NCI-H748 (cell line): ENCODE data around the gene RCSD1.
"Not testable (repeated sequence)": the region's sequence is repeated elsewhere in the genome, so short reads cannot be mapped to it uniquely, and the experiment has no call there.

Experiments
- DNase-seq: peaks from one replicate; lab custom pipeline; 2025; ENCODE audit not compliant: unreplicated experiment; lab: John Stamatoyannopoulos, UW

The RCSD1 gene

DNA sequence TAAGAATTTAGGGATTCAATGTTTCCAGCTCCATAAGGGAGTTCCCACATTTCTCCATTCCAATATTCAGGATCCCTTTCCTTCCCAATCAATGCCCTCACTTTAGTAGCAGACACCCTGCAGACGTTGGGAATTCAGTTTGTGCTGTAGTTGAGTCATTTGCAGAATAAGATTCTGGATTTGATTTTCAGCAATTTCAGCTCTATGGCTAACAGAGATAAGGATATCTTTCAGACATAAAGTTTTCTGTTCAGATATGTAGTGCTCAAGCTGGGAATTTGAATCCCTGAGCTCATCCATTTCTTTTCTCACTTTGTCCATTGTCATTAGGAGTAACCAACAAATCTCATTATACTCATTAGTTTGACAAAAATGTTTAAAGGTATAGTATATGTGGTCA is 104.8 kb downstream of the RCSD1 start:
- no peak for DNase-seq

- DNase-seq = no peak
Observed at GRCh38 chr1:167737169-167737568, 107.1 kb downstream of the RCSD1 start.

DNA sequence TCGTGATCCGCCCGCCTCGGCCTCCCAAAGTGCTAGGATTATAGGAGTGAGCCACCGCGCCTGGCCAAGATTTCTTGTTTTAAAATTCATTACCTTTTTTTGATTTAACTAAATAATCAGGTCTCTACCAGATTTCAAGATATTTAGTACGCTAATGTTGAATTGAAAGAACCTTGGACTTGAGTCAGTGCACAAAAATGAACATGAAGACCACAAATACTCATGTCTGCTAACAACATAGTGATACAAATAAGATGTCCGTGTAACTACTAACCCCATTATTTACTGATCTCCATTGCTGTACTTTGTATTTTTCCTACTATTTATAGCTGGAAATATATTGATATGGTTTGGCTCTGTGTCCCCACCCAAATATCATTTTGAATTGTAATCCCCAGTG is 108.1 kb downstream of the RCSD1 start:
- no peak for DNase-seq

GRCh38 chr1:167739752-167740151 is 109.7 kb downstream of the RCSD1 start:
- no peak for DNase-seq

DNA sequence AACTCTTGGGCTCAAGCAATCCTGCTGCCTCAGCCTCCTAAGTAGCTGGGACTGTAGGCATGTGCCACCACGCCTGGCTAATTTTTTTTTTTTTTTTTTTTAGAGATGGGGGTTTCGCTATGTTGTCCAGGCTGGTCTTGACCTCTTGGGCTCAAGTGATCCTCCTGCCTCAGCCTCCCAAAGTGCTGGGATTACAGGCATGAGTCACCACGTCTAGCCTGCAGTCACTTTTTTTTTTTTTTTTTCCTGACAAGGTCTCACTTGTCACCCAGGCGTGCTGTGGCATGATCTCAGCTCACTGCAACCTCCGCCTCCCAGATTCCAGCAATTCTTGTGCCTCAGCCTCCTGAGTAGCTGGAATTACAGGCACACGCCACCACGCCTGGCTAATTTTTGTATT is 111.1 kb downstream of the RCSD1 start:
- DNase-seq = not testable (repeated sequence)

- not testable (repeated sequence) for DNase-seq
Observed at GRCh38 chr1:167742392-167743057, 112.5 kb downstream of the RCSD1 start.

- no peak for DNase-seq
Observed at GRCh38 chr1:167744901-167745300, 114.9 kb downstream of the RCSD1 start.

DNA sequence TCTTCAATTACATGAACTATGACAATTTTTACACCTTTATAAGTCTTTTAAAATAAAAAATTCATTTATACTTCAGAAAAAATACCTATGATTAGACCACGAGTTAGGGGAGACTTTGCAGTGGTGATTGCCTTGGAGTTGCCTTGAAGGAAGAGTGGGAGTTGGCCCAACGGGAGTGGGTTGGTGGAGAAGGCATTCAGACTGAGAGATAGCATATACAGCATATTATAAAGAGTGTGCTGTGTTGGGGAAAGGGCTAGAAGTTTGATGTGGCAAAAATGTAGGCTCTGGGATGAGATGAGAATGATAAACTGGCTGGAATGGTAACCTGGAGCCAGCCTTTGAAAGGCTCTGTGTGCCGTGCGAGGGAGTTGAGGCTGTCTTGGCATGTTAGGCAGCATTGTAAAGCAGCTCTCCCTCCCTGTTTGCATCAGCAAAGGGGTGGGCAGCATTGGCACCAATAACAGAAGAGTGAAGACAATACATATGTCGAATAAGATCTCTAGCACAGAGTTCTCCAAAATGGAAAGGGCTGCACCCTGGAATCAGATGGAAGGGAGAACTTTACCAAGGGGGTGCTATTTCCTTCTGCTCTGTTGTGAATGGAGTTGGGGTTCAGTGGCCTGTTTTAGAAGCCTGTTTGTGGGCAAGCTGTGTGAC is 116.1 kb downstream of the RCSD1 start:
- DNase-seq = no peak

DNA sequence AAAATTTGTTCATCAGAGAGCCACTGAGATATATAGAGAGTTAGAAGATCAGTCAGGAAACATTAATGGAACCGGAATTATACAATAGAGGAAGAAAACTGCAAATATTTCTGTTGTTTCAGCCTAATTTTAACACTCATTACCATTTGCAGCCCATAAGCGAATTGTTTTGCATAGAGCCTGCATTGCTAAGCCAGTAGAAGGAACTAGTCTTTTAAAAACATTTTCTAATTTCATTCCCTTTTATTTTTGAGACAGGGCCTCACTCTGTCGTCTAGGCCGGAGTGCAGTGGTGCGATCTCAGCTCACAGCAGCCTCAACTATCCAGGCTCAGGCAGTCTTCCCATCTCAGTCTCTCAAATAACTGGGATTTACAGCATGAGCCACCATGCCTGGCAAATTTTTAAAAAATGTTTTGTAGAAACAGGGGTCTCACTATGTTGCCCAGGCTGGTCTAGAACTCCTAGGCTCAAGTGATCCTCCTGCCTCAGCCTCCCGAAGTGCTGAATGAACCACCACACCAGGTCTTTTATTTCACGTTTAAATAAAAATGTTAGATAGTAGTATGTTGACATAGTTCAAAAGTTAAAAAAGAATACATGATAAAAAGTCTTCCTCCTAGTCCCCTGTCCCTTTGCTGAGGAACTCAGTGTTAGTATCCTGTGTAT is 117.1 kb downstream of the RCSD1 start:
- DNase-seq = no peak

DNA sequence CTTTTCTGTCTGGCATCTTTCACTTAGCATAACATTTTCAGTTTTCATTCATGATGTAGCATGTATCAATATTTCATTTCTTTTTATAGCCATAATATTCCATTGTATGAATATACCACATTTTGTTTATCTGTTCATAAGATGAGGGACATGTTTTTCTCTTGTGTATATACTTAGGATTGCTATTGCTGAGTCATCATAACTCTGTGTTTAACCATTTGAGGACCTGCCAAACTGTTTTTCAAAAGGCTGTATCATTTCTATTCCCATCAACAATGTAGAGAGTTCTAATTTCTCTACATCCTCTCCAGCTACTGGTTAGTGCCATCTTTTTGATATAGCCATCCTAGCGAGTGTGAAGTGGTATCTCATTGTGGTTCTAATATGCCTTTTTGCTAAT is 118.0 kb downstream of the RCSD1 start:
- no peak for DNase-seq

DNA sequence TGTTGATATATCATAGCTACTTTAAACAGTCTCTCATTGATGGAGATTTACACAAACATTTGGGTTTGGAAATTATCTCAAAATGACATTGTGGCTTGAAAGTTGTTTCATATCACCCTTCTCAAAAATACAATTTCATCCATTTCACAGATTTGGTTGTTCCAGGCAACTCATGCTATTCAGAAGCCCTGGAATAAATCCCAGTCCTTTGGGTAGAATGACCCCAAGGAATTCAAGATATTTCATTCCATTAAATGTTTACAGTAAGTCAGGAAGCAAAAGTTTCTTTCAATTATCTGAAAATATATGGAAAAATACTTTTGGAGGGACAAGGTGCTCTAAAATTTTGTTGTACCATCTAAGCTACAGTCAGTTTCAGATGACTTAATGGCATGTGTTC is 118.9 kb downstream of the RCSD1 start:
- no peak for DNase-seq

DNA sequence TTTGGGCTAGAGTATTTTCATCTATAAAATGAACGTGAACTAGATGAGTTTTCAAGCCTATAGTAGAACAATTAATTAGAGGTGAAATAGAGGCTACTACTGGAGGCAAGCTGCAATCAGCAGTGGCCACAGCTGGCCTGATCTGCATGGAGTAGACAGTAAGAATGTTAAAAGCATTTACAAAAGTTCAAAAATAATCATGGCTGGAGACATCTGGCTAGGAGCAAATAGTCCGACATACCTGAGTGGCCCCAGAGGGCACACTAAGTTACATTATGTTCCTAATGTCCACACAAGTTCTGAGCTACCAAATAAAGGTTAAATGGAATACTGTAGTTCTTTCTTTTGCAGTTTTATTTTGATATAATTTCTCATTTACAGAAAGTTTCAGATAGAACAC is 119.7 kb downstream of the RCSD1 start:
- no peak for DNase-seq

GRCh38 chr1:167750641-167751040 is 120.6 kb downstream of the RCSD1 start:
- DNase-seq = no peak

- no peak for DNase-seq
Observed at GRCh38 chr1:167751676-167752075, 121.6 kb downstream of the RCSD1 start.

DNA sequence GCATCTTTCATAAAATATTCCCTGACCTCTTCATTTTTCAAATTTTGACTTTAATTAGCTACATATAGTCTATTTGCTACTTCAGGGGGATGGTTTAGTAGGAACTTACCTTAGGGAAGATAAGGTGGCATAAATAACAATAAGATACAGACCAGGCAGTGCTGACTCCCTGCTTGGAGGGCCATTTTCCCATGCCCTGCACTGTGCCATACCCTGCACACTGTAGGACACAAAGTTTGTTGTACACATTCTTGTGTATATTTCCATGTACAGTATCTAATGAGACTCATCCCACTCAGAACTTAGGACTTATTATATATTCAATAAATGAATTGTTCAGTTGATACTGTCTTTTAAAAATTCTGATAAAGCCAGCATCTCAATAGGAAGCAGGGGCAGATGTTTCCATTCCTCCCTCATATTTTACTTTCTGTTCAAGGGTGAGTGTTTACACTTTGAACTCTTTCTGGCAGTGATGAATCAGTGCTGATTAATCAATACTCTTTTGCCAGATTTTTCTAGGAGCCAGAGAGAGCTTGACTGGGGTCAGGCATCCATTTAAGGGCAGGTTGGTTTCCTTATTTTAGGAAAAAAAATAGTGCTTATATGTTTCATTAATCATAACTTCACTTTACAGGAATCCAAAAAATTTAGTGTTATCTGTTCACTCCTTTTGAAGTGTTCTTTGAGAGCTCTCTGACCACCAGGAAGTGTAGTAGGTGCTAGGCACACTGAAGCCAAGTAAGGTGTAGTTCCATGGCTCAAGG is 122.4 kb downstream of the RCSD1 start:
- DNase-seq = no peak

GRCh38 chr1:167755654-167756053 is 125.6 kb downstream of the RCSD1 start:
- no peak for DNase-seq
